Measurements from ENCODE around the gene ZNF319.

The ZNF319 gene

GRCh38 chr16:58026705-58027160, 26.3 kb upstream of the ZNF319 start:
- H3K4me3 ChIP-seq (ENCODE audit: low read depth, low read length) = no peak overlapping the region
- no peak for TF ChIP-seq CTCF (IDR thresholded peaks at IDR 0.05; ENCODE audit: borderline replicate concordance, insufficient read depth, low read depth, low read length)

- H3K4me3 ChIP-seq (ENCODE audit: low read depth, low read length) = peak overlapping the region; percentile 45
- no peak for TF ChIP-seq CTCF (IDR thresholded peaks at IDR 0.05; ENCODE audit: borderline replicate concordance, insufficient read depth, low read depth, low read length)
Observed at GRCh38 chr16:58026139-58026704, 25.8 kb upstream of the ZNF319 start.

DNA sequence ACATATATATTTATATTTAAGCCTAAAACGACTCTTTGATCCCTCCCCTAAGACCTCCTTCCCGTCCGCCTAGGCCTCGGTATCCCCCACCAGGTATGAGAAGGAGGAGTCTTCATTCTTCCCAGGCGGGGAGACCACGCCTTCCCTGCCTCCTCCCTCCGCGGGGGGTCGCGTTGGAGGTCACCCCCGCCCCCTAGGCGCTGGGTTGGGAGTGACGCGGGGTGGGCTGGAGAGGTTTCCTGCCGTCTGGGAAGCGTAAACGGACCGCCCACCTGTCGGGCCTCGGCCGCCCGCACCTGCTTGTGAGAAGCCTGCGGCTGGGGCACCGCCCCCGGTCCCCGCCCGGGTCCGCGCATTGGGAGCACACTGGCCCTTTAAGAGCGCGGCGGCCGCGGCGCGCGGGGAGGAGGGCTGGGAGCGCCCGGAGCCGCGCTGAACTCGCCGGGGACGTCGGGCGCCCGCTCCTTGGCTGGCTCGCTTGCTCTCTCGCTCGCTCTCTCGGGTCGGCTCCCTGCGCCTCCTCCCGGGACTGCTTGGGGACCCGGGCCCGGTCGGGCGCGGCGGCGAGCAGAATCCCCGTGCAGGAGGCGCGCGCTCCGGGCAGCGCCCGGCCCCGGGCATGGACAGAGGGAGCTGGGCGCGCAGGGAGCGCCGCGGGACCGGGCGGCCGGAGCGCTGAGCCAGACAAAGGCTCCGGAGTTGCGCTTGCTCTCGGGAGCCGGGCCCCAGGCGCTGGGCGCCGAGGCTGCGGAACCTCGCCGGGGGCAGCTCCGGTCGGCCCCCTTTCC, 25.1 kb upstream of the ZNF319 start, which contains the start of gene MMP15:
MMP15 (plus strand) TSS at position 404 of the 788 bp plus-strand sequence. CDS start 597 bp downstream, outside the sequence.
- peak within 1 kb of the TSS; percentile 45 for H3K4me3 ChIP-seq (ENCODE audit: low read depth, low read length)
- no peak for TF ChIP-seq CTCF (IDR thresholded peaks at IDR 0.05; ENCODE audit: borderline replicate concordance, insufficient read depth, low read depth, low read length)

GRCh38 chr16:58024486-58025350, 24.2 kb upstream of the ZNF319 start:
- H3K4me3 ChIP-seq (ENCODE audit: low read depth, low read length) = no peak overlapping the region
- no peak for TF ChIP-seq CTCF (IDR thresholded peaks at IDR 0.05; ENCODE audit: borderline replicate concordance, insufficient read depth, low read depth, low read length)

DNA sequence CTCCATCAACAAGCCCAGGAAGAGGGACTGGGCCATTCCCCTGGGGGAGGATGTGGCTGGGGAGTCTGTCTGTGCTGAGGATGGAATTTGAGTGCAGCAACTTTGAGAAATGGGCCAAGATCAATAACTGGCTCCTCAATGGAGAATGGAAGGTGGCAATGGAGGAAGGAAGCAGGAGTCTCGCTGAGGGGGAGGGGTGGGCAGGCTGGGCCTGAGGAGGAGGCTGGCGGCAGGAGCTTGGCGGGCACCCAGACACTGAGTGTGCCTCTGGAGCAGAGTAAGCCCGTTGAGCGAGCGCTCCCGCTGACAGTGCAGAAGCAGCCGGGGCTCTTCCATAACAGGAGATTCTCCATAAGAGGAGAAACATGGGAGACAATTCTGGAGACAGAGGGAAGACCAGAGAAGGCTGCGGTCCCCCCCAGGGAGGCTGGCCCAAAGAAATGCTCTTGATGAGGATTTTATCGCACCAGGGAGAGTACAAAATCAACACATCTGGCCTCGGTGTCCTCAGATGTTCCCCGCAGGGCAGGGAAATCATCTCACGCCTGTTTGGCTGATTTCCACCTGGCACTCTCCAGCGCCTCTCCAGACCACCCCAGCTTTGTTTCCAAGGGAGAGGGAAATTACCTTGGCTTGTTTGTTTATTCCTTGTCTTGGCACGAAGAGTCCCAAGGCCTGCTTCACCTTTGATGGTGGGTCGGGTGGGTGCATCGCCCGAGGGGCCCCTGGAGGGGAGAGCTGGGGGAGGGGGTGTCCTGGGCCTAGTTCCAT, 22.3 kb upstream of the ZNF319 start:
- no peak for TF ChIP-seq CTCF (IDR thresholded peaks at IDR 0.05; ENCODE audit: borderline replicate concordance, insufficient read depth, low read depth, low read length)
- H3K4me3 ChIP-seq (ENCODE audit: low read depth, low read length) = no peak overlapping the region

DNA sequence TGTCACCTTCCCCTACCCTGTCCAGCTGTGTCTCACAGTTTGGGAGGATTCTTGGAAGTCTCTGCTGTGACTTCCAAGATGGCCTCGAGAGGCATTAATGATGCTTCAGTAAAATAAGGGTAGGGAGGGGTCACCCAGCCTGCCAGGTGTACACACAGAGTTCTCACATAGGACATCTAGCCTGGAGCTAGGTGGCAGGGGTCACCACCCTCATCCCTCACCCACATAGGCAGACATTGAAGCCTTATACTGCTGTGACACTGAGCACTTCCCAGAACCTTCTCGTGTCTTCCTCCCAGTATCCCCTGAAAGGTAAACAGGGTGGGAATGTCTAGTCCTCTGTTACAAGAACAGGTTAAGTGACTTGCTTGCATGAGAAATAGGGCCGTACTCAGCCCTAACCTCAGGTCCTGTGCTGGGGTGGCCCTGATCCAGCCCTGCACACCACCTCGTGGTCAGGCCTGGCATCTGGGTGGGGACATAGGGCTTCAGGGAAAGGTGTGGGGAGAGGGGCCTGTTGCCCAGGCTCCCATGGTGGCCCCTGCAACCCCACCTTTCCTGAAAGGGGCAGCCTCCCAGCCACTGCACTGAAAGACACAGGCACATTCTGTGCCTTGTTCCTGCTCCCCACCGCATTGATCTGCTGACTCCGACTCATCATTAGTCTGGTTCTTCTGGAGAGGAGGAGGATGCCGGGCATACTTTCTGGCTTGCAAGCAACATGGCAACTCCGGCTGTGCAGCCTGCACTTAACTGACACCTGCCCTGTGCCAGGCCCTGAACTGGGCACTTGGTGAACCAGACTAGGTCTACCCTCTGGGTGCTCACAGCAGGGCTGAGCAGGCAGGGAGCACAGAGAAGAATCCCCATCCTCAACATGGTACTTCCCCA, 21.4 kb upstream of the ZNF319 start:
- TF ChIP-seq CTCF (IDR thresholded peaks at IDR 0.05; ENCODE audit: borderline replicate concordance, insufficient read depth, low read depth, low read length) = no peak
- H3K4me3 ChIP-seq (ENCODE audit: low read depth, low read length) = no peak overlapping the region
